ENCODE data around the gene THEMIS. TPM values are rescaled to one million over a fixed set of nuclear protein-coding genes. Genes with fewer than 3 reads are reported as not detected.

Gene THEMIS
- total and polyA plus RNA-seq, 2 donors (not counting 1 experiment from before 2014, with no cell fraction given) = not detected

DNA sequence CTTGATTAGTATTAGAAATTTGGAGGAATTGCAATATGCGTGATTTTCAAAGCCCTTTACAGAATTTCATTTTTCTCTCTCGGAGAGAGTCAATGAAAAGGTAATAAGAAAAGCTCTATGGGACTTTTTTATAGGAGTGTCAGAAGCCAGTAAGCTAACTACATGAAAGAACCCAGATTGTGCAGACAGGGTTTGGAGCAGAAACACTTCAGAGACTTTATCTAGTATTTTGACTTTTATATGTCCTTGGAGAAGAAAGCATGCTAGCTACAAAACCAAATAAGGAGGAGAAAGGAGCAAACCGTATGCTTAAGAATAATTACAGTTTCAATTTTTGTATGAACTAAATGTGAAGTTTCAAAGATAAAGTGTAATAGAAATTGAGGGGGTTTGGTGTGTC lies 182.2 kb downstream of the THEMIS start:
- H3K4me1 ChIP-seq (ENCODE audit: control insufficient read depth, extremely low read depth, insufficient read depth, low read length) = no peaks in the 10 kb centered on the region
- no peak for DNase-seq (ENCODE audit: low read depth in 2 of 2)
- H4K20me1 ChIP-seq (ENCODE audit: control insufficient read depth, extremely low read depth, insufficient read depth, low read length) = no peaks in the 10 kb centered on the region
- H3K4me3 ChIP-seq (replicated peaks in 1 of 4; ENCODE audit: control extremely low read depth in 1 of 4, insufficient read depth in 1 of 4, low read depth in 3 of 4, low read length in 4 of 4) = no peak overlapping the region
- no peaks in the 10 kb centered on the region for H3K9me3 ChIP-seq (ENCODE audit: control insufficient read depth, insufficient read depth, low read depth, low read length)
- no peak overlapping the region for H3K9ac ChIP-seq (ENCODE audit: insufficient read depth, low read length)
- H3K27ac ChIP-seq (ENCODE audit: insufficient read depth, low read length) = no peak overlapping the region
- no peaks in the 10 kb centered on the region for H3K36me3 ChIP-seq (ENCODE audit: control insufficient read depth, insufficient read depth, low read length)
- no peak for TF ChIP-seq EZH2 (IDR thresholded peaks at IDR 0.05; ENCODE audit: low read length, missing control alignments)
- TF ChIP-seq, protein P1, sequence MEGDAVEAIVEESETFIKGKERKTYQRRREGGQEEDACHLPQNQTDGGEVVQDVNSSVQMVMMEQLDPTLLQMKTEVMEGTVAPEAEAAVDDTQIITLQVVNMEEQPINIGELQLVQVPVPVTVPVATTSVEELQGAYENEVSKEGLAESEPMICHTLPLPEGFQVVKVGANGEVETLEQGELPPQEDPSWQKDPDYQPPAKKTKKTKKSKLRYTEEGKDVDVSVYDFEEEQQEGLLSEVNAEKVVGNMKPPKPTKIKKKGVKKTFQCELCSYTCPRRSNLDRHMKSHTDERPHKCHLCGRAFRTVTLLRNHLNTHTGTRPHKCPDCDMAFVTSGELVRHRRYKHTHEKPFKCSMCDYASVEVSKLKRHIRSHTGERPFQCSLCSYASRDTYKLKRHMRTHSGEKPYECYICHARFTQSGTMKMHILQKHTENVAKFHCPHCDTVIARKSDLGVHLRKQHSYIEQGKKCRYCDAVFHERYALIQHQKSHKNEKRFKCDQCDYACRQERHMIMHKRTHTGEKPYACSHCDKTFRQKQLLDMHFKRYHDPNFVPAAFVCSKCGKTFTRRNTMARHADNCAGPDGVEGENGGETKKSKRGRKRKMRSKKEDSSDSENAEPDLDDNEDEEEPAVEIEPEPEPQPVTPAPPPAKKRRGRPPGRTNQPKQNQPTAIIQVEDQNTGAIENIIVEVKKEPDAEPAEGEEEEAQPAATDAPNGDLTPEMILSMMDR (conservative IDR thresholded peaks at IDR 0.05 in 1 of 2, IDR thresholded peaks at IDR 0.05 in 1 of 2; ENCODE audit: low read depth in 1 of 2, low read length in 2 of 2) = no peak
- no peak overlapping the region for H2AFZ ChIP-seq (ENCODE audit: low read length)
- no peak overlapping the region for H3K4me2 ChIP-seq (ENCODE audit: extremely low read depth, insufficient read depth, low read length)
- peaks cover 5% of the 10 kb centered on the region for H3K27me3 ChIP-seq (ENCODE audit: control insufficient read depth, insufficient read depth, low read length)
- H3K79me2 ChIP-seq (ENCODE audit: control insufficient read depth, insufficient read depth, low read length) = no peaks in the 10 kb centered on the region

DNA sequence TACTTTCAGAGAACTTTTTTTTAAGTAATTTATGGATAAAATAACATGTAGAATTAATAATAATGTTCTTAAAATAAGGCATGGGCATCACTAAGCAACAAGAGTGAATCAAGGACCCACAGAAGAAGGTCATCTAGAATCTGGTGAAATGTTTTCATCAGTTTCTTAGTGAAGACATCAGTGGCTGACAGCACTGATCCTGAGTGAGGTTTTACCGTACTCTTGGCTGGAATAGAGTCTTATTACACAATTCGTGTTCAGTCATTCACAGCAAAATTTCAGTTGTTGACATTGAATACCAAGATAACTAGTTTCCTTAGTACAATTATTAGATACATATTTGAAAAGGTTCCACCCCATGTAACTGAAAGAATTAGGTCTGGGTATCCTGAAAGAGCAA lies 183.5 kb downstream of the THEMIS start:
- no peaks in the 10 kb centered on the region for H3K36me3 ChIP-seq (ENCODE audit: control insufficient read depth, insufficient read depth, low read length)
- H3K79me2 ChIP-seq (ENCODE audit: control insufficient read depth, insufficient read depth, low read length) = no peaks in the 10 kb centered on the region
- no peak overlapping the region for H3K4me2 ChIP-seq (ENCODE audit: extremely low read depth, insufficient read depth, low read length)
- peak in 1 of 2 donors; percentile 8 for DNase-seq (ENCODE audit: low read depth in 2 of 2)
- TF ChIP-seq, protein P1 (conservative IDR thresholded peaks at IDR 0.05 in 1 of 2, IDR thresholded peaks at IDR 0.05 in 1 of 2; ENCODE audit: low read depth in 1 of 2, low read length in 2 of 2) = no peak
- peaks cover 6% of the 10 kb centered on the region for H3K27me3 ChIP-seq (ENCODE audit: control insufficient read depth, insufficient read depth, low read length)
- H3K4me1 ChIP-seq (ENCODE audit: control insufficient read depth, extremely low read depth, insufficient read depth, low read length) = no peaks in the 10 kb centered on the region
- H3K9ac ChIP-seq (ENCODE audit: insufficient read depth, low read length) = no peak overlapping the region
- H2AFZ ChIP-seq (ENCODE audit: low read length) = no peak overlapping the region
- H4K20me1 ChIP-seq (ENCODE audit: control insufficient read depth, extremely low read depth, insufficient read depth, low read length) = no peaks in the 10 kb centered on the region
- H3K4me3 ChIP-seq (replicated peaks in 1 of 4; ENCODE audit: control extremely low read depth in 1 of 4, insufficient read depth in 1 of 4, low read depth in 3 of 4, low read length in 4 of 4) = no peak overlapping the region
- no peak overlapping the region for H3K27ac ChIP-seq (ENCODE audit: insufficient read depth, low read length)
- H3K9me3 ChIP-seq (ENCODE audit: control insufficient read depth, insufficient read depth, low read depth, low read length) = no peaks in the 10 kb centered on the region

DNA sequence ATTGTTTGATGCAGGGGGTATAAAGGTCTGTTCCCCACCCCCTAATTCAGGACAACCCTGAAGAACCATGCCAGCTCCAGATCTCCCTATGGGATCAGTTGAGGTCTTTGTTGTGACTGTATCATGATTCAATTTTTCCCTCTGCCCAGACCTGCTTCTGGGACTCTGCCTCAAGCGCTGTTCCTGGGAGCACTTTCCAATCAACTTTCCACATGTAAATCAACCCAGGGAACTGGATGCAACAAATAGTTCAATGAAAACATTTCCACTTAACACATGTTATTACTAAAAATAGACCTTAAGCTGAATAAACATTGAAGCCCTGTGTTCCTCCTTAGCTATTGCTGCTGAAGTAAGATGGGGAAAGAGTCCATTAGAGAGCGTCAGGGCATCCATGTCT lies 184.4 kb downstream of the THEMIS start:
- Histone ChIP-seq H3K27ac (ENCODE audit: insufficient read depth, low read length) (no peak overlapping the region), H4K20me1 (ENCODE audit: control insufficient read depth, extremely low read depth, insufficient read depth, low read length) (no peaks in the 10 kb centered on the region), H3K36me3 (ENCODE audit: control insufficient read depth, insufficient read depth, low read length) (no peaks in the 10 kb centered on the region), H3K4me1 (ENCODE audit: control insufficient read depth, extremely low read depth, insufficient read depth, low read length) (no peaks in the 10 kb centered on the region), H2AFZ (ENCODE audit: low read length) (no peak overlapping the region), H3K4me3 (replicated peaks in 1 of 4; ENCODE audit: control extremely low read depth in 1 of 4, insufficient read depth in 1 of 4, low read depth in 3 of 4, low read length in 4 of 4) (no peak overlapping the region), H3K79me2 (ENCODE audit: control insufficient read depth, insufficient read depth, low read length) (no peaks in the 10 kb centered on the region), H3K27me3 (ENCODE audit: control insufficient read depth, insufficient read depth, low read length) (peaks cover 9% of the 10 kb centered on the region), H3K9ac (ENCODE audit: insufficient read depth, low read length) (no peak overlapping the region), H3K4me2 (ENCODE audit: extremely low read depth, insufficient read depth, low read length) (no peak overlapping the region), H3K9me3 (ENCODE audit: control insufficient read depth, insufficient read depth, low read depth, low read length) (no peaks in the 10 kb centered on the region)
- no peak for DNase-seq (ENCODE audit: low read depth in 2 of 2)
- TF ChIP-seq, protein P1 (conservative IDR thresholded peaks at IDR 0.05 in 1 of 2, IDR thresholded peaks at IDR 0.05 in 1 of 2; ENCODE audit: low read depth in 1 of 2, low read length in 2 of 2) = no peak

All from fibroblast of lung (primary cell).